ENCODE measurements around the gene HDAC4. TPM values are rescaled to one million over a fixed set of nuclear protein-coding genes. Genes with fewer than 3 reads are reported as not detected.

HDAC4 gene
- total and polyA plus RNA-seq, 10 of the 15 experiments (the other 5 are each of a cell fraction or from before 2014, with no cell fraction given), result 0.22 to 15.7 (median 4.8) TPM

- TF ChIP-seq ZNF687 (IDR thresholded peaks at IDR 0.05) (no peak), ATF2 (IDR thresholded peaks at IDR 0.05; ENCODE audit: low read length) (no peak)
Measured at GRCh38 chr2:239125726-239126675, 274.8 kb downstream of the HDAC4 start (continued).

GRCh38 chr2:239124152-239124899 lies 276.5 kb downstream of the HDAC4 start:
- WGBS (ENCODE audit: insufficient coverage, insufficient replicate concordance, low lambda C conversion rate, missing lambda C conversion rate), result 93% methylated on average over 47 of the region's 48 CpGs
- intact Hi-C loops (cut with micrococcal nuclease; ENCODE audit: unreplicated experiment) (no loop called here), in situ Hi-C loops (cut with MboI) (no loop called here)
- Histone ChIP-seq H3K4me2 (ENCODE audit: control insufficient read depth, insufficient read depth) (no peak overlapping the region), H3K27ac (ENCODE audit: control insufficient read depth, insufficient read depth) (no peak overlapping the region), H2AFZ (ENCODE audit: control insufficient read depth, low read depth, low read length) (no peak overlapping the region), H3K4me3 (no peak overlapping the region), H3K9me3 (replicated peaks; ENCODE audit: control insufficient read depth, insufficient read depth, low read length) (no peaks in the 10 kb centered on the region), H3K4me1 (ENCODE audit: control insufficient read depth, insufficient read depth, low read length) (no peaks in the 10 kb centered on the region), H3K36me3 (ENCODE audit: control insufficient read depth in 2 of 2, insufficient read depth in 2 of 2, low read length in 1 of 2) (no peaks in the 10 kb centered on the region; a peak in 1 of 4 replicates), H3K27me3 (replicated peaks in 1 of 2; ENCODE audit: control insufficient read depth in 2 of 2, insufficient read depth in 2 of 2, low read length in 1 of 2) (no peaks in the 10 kb centered on the region), H3K79me2 (ENCODE audit: control insufficient read depth, insufficient read depth, low read length) (no peaks in the 10 kb centered on the region), H4K20me1 (ENCODE audit: control insufficient read depth, insufficient read depth) (no peaks in the 10 kb centered on the region), H3K9ac (ENCODE audit: control insufficient read depth, insufficient read depth, low read length) (no peak overlapping the region)
- FAIRE-seq, result no peak
- ChIA-PET POLR2A (no interaction called here), CTCF (no interaction called here), SMC1A (ENCODE audit: uncharacterized antibody, unreplicated experiment) (no interaction called here), RAD21 (ENCODE audit: unreplicated experiment) (no interaction called here)
- no peak for TF ChIP-seq ATF7 (IDR thresholded peaks at IDR 0.05; ENCODE audit: low read depth)
- TF ChIP-seq BCL3 (IDR thresholded peaks at IDR 0.05; ENCODE audit: borderline replicate concordance, insufficient read depth, low read depth, low read length, poor library complexity, severe bottlenecking), result peak; percentile 28
- TF ChIP-seq MAX (IDR thresholded peaks at IDR 0.05; ENCODE audit: low read depth, low read length), result no peak
- no peak for TF ChIP-seq YY1 (IDR thresholded peaks at IDR 0.05; ENCODE audit: low read depth, low read length)
- DNase-seq (ENCODE audit: low read depth, low spot score), result no peak
- BruUV-seq (replicated peaks), result no TSS peak
- no peak for ATAC-seq

All from GM12878 (cell line).